HEK293 (cell line): ENCODE results near the gene KRTAP9-6.

Experiments used
- CTCF ChIA-PET: fragments of 350-600 bp; formaldehyde crosslinking; extraction: SDS; loops from one replicate; lab custom pipeline; 2021; ENCODE audit warnings: antibody characterized with exemption; lab: Yijun Ruan, JAX
- POLR2A ChIA-PET: fragments of 300-600 bp; formaldehyde crosslinking; extraction: SDS; loops from one replicate; lab custom pipeline; 2020; ENCODE audit warnings: antibody characterized with exemption, inconsistent platforms; lab: Yijun Ruan, JAX
- H3K27ac ChIP-seq: fragments of 200-500 bp; sonication (Bioruptor generic); 2 replicates; pipeline ENCODE4 v1.5.1; 2014; ENCODE audit warnings: low read depth, low read length, control low read depth, inconsistent platforms; ENCODE audit errors: extremely low read depth
- H3K36me3 ChIP-seq, 2 experiments: fragments of 200-500 bp in 1 of 2; sonication (Bioruptor generic) in 1 of 2; 1 replicate in 1 of 2; 2 replicates in 1 of 2; pipeline ENCODE4 v1.5.1; 2014 to 2017; ENCODE audit warnings: inconsistent platforms in 2 of 2, low read length in 2 of 2; ENCODE audit not compliant: control insufficient read depth in 2 of 2, insufficient read depth in 1 of 2
- H3K4me1 ChIP-seq: fragments of 200-500 bp; sonication (Bioruptor generic); 2 replicates; pipeline ENCODE4 v1.5.1; 2014; ENCODE audit warnings: mild to moderate bottlenecking, low read length, inconsistent platforms; ENCODE audit not compliant: control insufficient read depth, insufficient read depth
- H3K4me3 ChIP-seq: 2 replicates; pipeline ENCODE4 v1.5.1; 2011; ENCODE audit warnings: low read depth, mild to moderate bottlenecking, control low read depth, low read length, moderate library complexity
- H3K9me3 ChIP-seq: fragments of 200-500 bp; sonication (Bioruptor generic); 2 replicates; pipeline ENCODE4 v1.5.1; 2014; ENCODE audit warnings: low read depth, low read length, inconsistent platforms; ENCODE audit not compliant: control insufficient read depth, insufficient read depth
- HOXC10 ChIP-seq: sonication (generic); formaldehyde crosslinking; IDR thresholded peaks from 2 replicates; pipeline ENCODE4 v1.8.1; 2023; ENCODE audit warnings: mild to moderate bottlenecking, missing genetic modification reagents
- SETDB1 ChIP-seq: IDR thresholded peaks from one replicate; pipeline ENCODE4 v1.6.1; 2017; ENCODE audit warnings: mild to moderate bottlenecking, low read length, moderate library complexity, mixed read lengths; ENCODE audit not compliant: insufficient read length
- ZFP69B ChIP-seq: fragments of 450-650 bp; formaldehyde crosslinking; IDR thresholded peaks from 2 replicates; pipeline ENCODE4 v1.5.1; 2016; ENCODE audit warnings: missing biosample characterization, missing genetic modification characterization
- ZNF169 ChIP-seq: fragments of 450-650 bp; formaldehyde crosslinking; IDR thresholded peaks from 2 replicates; pipeline ENCODE4 v1.5.1; 2016; ENCODE audit warnings: missing biosample characterization, missing genetic modification characterization
- ZNF223 ChIP-seq: fragments of 450-650 bp; formaldehyde crosslinking; IDR thresholded peaks from 2 replicates; pipeline ENCODE4 v1.5.1; 2016; ENCODE audit warnings: missing biosample characterization, missing genetic modification characterization
- ZNF23 ChIP-seq: fragments of 450-650 bp; formaldehyde crosslinking; IDR thresholded peaks from 2 replicates; pipeline ENCODE4 v1.5.1; 2016; ENCODE audit warnings: missing biosample characterization, missing genetic modification characterization, borderline replicate concordance
- ZNF274 ChIP-seq, 2 experiments: fragments of 200-500 bp in 1 of 2; fragments of 450-650 bp in 1 of 2; sonication (Bioruptor generic) in 1 of 2; formaldehyde crosslinking in 1 of 2; IDR thresholded peaks; 2 replicates each; pipeline versions ENCODE4 v1.5.1 to v1.6.1; 2014 to 2016; ENCODE audit warnings: borderline replicate concordance in 1 of 2, inconsistent platforms in 1 of 2, low read length in 1 of 2, missing biosample characterization in 1 of 2, missing genetic modification characterization in 1 of 2
- ZNF366 ChIP-seq: fragments of 450-650 bp; formaldehyde crosslinking; conservative IDR thresholded peaks from 2 replicates; pipeline ENCODE4 v1.5.1; 2016; ENCODE audit warnings: missing biosample characterization, missing genetic modification characterization
- ZNF433 ChIP-seq: fragments of 450-650 bp; formaldehyde crosslinking; IDR thresholded peaks from 2 replicates; pipeline ENCODE4 v1.5.1; 2016; ENCODE audit warnings: missing biosample characterization, missing genetic modification characterization, low read depth
- ZNF549 ChIP-seq: fragments of 450-650 bp; IDR thresholded peaks from 2 replicates; pipeline ENCODE4 v1.5.1; 2018; ENCODE audit warnings: missing biosample characterization, missing genetic modification characterization, mild to moderate bottlenecking, inconsistent platforms, moderate library complexity
- ZNF560 ChIP-seq: fragments of 450-650 bp; formaldehyde crosslinking; IDR thresholded peaks from 2 replicates; pipeline ENCODE4 v1.5.1; 2017; ENCODE audit warnings: missing biosample characterization, missing genetic modification characterization, borderline replicate concordance
- ZNF585B ChIP-seq: fragments of 450-650 bp; formaldehyde crosslinking; IDR thresholded peaks from 2 replicates; pipeline ENCODE4 v1.5.1; 2016; ENCODE audit warnings: missing biosample characterization, missing genetic modification characterization
- ZNF660 ChIP-seq: fragments of 450-650 bp; IDR thresholded peaks from 2 replicates; pipeline ENCODE4 v1.5.1; 2018; ENCODE audit warnings: missing biosample characterization, mild to moderate bottlenecking, missing genetic modification characterization
- ZNF777 ChIP-seq: fragments of 450-650 bp; formaldehyde crosslinking; IDR thresholded peaks from 2 replicates; pipeline ENCODE4 v1.5.1; 2017; ENCODE audit warnings: missing biosample characterization, missing genetic modification characterization, borderline replicate concordance
- TF ChIP-seq, protein P1 (sequence below): fragments of 450-650 bp; formaldehyde crosslinking; IDR thresholded peaks from 2 replicates; pipeline ENCODE4 v1.5.1; 2016; ENCODE audit warnings: missing biosample characterization, missing genetic modification characterization
- TF ChIP-seq, protein P2 (sequence below): fragments of 450-650 bp; formaldehyde crosslinking; IDR thresholded peaks from 2 replicates; pipeline ENCODE4 v1.5.0; 2017; ENCODE audit warnings: missing biosample characterization, missing genetic modification characterization, borderline replicate concordance
- TF ChIP-seq, protein P3 (sequence below): fragments of 450-650 bp; formaldehyde crosslinking; IDR thresholded peaks from 2 replicates; pipeline ENCODE4 v1.5.1; 2016; ENCODE audit warnings: missing biosample characterization, missing genetic modification characterization
- TF ChIP-seq, protein P4 (sequence below): fragments of 450-650 bp; IDR thresholded peaks from 2 replicates; pipeline ENCODE4 v1.5.1; 2018; ENCODE audit warnings: missing biosample characterization, mild to moderate bottlenecking, missing genetic modification characterization
- TF ChIP-seq, protein P5 (sequence below): fragments of 450-650 bp; formaldehyde crosslinking; IDR thresholded peaks from 2 replicates; pipeline ENCODE4 v1.5.1; 2016; ENCODE audit warnings: missing biosample characterization, missing genetic modification characterization

The KRTAP9-6 gene

DNA sequence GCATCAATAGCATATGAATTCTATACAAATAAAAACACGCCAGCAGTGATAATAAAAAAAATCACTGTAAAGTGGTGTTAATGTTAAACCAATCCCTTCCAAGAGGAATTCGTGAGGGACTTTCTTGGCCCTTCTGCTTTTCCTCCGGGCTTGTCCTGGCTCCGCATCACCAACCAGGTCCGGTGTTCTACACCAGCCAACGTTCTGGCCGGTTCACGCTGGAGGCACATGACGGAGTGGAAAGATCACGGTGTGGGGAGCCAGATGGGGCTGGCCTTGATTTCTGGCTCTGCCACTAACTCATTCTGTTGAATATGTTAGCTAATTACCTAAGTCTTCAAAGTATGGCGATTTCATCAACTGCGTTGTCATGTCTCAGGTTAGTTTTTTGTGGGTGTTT lies 38.9 kb downstream of the KRTAP9-6 start:
- H3K9me3 ChIP-seq: no peaks in the 10 kb centered on the region
- H3K36me3 ChIP-seq: no peaks in the 10 kb centered on the region
- POLR2A ChIA-PET: no interaction called here
- H3K4me3 ChIP-seq: no peak overlapping the region
- H3K27ac ChIP-seq: no peak overlapping the region
- TF ChIP-seq ZNF23 (tag by site-specific recombination) (no peak), ZNF169 (tag by site-specific recombination) (no peak), ZFP69B (no peak), ZNF274 (IDR thresholded peaks at IDR 0.05; ENCODE audit: low read length) (no peak), ZNF274 (tag by site-specific recombination; IDR thresholded peaks at IDR 0.05; ENCODE audit: borderline replicate concordance) (no peak), SETDB1 (no peak), ZNF560 (tag by site-specific recombination) (no peak), ZNF660 (tag by site-specific recombination) (no peak), ZNF366 (tag by site-specific recombination) (no peak), ZNF223 (tag by site-specific recombination) (no peak), ZNF433 (tag by site-specific recombination) (no peak), ZNF549 (tag by site-specific recombination) (no peak), ZNF777 (tag by site-specific recombination) (no peak), ZNF585B (no peak), HOXC10 (CRISPR knock-in tag) (no peak)
- TF ChIP-seq, protein P1, sequence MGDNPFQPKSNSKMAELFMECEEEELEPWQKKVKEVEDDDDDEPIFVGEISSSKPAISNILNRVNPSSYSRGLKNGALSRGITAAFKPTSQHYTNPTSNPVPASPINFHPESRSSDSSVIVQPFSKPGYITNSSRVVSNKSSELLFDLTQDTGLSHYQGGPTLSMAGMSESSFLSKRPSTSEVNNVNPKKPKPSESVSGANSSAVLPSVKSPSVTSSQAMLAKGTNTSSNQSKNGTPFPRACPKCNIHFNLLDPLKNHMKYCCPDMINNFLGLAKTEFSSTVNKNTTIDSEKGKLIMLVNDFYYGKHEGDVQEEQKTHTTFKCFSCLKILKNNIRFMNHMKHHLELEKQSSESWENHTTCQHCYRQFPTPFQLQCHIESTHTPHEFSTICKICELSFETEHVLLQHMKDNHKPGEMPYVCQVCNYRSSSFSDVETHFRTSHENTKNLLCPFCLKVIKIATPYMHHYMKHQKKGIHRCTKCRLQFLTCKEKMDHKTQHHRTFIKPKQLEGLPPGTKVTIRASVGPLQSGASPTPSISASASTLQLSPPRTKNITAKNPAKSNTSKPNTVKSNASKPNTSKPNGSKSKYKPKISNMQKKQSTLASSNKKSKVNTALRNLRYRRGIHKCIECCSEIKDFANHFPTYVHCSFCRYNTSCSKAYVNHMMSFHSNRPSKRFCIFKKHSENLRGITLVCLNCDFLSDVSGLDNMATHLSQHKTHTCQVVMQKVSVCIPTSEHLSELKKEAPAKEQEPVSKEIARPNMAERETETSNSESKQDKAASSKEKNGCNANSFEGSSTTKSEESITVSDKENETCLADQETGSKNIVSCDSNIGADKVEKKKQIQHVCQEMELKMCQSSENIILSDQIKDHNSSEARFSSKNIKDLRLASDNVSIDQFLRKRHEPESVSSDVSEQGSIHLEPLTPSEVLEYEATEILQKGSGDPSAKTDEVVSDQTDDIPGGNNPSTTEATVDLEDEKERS: no peak
- TF ChIP-seq, protein P2, sequence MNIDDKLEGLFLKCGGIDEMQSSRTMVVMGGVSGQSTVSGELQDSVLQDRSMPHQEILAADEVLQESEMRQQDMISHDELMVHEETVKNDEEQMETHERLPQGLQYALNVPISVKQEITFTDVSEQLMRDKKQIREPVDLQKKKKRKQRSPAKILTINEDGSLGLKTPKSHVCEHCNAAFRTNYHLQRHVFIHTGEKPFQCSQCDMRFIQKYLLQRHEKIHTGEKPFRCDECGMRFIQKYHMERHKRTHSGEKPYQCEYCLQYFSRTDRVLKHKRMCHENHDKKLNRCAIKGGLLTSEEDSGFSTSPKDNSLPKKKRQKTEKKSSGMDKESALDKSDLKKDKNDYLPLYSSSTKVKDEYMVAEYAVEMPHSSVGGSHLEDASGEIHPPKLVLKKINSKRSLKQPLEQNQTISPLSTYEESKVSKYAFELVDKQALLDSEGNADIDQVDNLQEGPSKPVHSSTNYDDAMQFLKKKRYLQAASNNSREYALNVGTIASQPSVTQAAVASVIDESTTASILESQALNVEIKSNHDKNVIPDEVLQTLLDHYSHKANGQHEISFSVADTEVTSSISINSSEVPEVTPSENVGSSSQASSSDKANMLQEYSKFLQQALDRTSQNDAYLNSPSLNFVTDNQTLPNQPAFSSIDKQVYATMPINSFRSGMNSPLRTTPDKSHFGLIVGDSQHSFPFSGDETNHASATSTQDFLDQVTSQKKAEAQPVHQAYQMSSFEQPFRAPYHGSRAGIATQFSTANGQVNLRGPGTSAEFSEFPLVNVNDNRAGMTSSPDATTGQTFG (tag by site-specific recombination): no peak
- TF ChIP-seq, protein P3, sequence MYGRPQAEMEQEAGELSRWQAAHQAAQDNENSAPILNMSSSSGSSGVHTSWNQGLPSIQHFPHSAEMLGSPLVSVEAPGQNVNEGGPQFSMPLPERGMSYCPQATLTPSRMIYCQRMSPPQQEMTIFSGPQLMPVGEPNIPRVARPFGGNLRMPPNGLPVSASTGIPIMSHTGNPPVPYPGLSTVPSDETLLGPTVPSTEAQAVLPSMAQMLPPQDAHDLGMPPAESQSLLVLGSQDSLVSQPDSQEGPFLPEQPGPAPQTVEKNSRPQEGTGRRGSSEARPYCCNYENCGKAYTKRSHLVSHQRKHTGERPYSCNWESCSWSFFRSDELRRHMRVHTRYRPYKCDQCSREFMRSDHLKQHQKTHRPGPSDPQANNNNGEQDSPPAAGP (tag by site-specific recombination): no peak
- TF ChIP-seq, protein P4, sequence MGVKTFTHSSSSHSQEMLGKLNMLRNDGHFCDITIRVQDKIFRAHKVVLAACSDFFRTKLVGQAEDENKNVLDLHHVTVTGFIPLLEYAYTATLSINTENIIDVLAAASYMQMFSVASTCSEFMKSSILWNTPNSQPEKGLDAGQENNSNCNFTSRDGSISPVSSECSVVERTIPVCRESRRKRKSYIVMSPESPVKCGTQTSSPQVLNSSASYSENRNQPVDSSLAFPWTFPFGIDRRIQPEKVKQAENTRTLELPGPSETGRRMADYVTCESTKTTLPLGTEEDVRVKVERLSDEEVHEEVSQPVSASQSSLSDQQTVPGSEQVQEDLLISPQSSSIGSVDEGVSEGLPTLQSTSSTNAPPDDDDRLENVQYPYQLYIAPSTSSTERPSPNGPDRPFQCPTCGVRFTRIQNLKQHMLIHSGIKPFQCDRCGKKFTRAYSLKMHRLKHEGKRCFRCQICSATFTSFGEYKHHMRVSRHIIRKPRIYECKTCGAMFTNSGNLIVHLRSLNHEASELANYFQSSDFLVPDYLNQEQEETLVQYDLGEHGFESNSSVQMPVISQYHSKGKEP (tag by site-specific recombination): no peak
- TF ChIP-seq, protein P5, sequence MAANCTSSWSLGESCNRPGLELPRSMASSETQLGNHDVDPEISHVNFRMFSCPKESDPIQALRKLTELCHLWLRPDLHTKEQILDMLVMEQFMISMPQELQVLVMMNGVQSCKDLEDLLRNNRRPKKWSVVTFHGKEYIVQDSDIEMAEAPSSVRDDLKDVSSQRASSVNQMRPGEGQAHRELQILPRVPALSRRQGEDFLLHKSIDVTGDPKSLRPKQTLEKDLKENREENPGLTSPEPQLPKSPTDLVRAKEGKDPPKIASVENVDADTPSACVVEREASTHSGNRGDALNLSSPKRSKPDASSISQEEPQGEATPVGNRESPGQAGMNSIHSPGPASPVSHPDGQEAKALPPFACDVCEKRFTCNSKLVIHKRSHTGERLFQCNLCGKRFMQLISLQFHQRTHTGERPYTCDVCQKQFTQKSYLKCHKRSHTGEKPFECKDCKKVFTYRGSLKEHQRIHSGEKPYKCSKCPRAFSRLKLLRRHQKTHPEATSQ: no peak
- TF ChIP-seq, all 188 proteins: peak for 0
- no peaks in the 10 kb centered on the region for H3K4me1 ChIP-seq
- CTCF ChIA-PET: interaction anchor here (4.8 kb wide), 1 partner anchor 18 kb away, joined by 27 read pairs; no protein-coding TSS in a partner anchor
